Heart left ventricle (tissue), 16 donors: ENCODE results near the gene PANX1. TPM values are rescaled to one million over a fixed set of nuclear protein-coding genes. Genes with fewer than 3 reads are reported as not detected.
"Not testable (repeated sequence)": the region's sequence is repeated elsewhere in the genome, so short reads cannot be mapped to it uniquely, and the experiment has no call there.

ENCODE experiments used
- ATAC-seq, 4 donors: fragments of 200-7000 bp; cut with Tn5 transposase; one replicate each; pipeline ENCODE4 v1.9.1; 2020 to 2022; ENCODE audit warnings: moderate library complexity in 4 of 4, mild to moderate bottlenecking in 3 of 4, moderate number of reproducible peaks in 1 of 4
- DNase-seq, 5 donors: peaks; one replicate each; pipeline ENCODE4 v3.0.0-alpha.2; 2020
- H3K27ac ChIP-seq, 12 donors: fragments of 200-600 bp; sonication (generic) in 4 of 12; one replicate each; pipeline versions ENCODE4 v1.5.0 to v1.8.0; 2016 to 2022; ENCODE audit warnings: mild to moderate bottlenecking in 2 of 12
- H3K27me3 ChIP-seq, 9 donors: fragments of 200-600 bp; sonication (generic) in 2 of 9; one replicate each; pipeline versions ENCODE4 v1.5.1 to v1.8.0; 2016 to 2022; ENCODE audit warnings: mild to moderate bottlenecking in 3 of 9
- H3K36me3 ChIP-seq, 9 donors: fragments of 200-600 bp; sonication (generic) in 2 of 9; one replicate each; pipeline versions ENCODE4 v1.5.0 to v1.8.0; 2018 to 2022; ENCODE audit warnings: mild to moderate bottlenecking in 2 of 9
- H3K4me1 ChIP-seq, 12 donors: fragments of 200-600 bp; sonication (generic) in 4 of 12; one replicate each; pipeline versions ENCODE4 v1.5.0 to v1.8.0; 2016 to 2022; ENCODE audit warnings: mild to moderate bottlenecking in 3 of 12
- H3K4me3 ChIP-seq, 12 donors: fragments of 200-600 bp; sonication (generic) in 4 of 12; one replicate each; pipeline versions ENCODE4 v1.5.0 to v1.8.0; 2017 to 2022; ENCODE audit warnings: mild to moderate bottlenecking in 9 of 12, moderate library complexity in 4 of 12
- H3K9me3 ChIP-seq, 12 donors: fragments of 200-600 bp; sonication (generic) in 4 of 12; one replicate each; pipeline versions ENCODE4 v1.5.0 to v1.8.0; 2016 to 2022; ENCODE audit warnings: mild to moderate bottlenecking in 1 of 12
- CTCF ChIP-seq, 12 donors: fragments of 200-600 bp; sonication (generic) in 4 of 12; IDR thresholded peaks; one replicate each; pipeline versions ENCODE4 v1.5.0 to v1.8.0; 2018 to 2022; ENCODE audit warnings: antibody characterized with exemption in 12 of 12, mild to moderate bottlenecking in 5 of 12
- POLR2A ChIP-seq, 2 donors: fragments of 450-650 bp; IDR thresholded peaks; one replicate each; pipeline ENCODE4 v1.6.1; 2017; ENCODE audit warnings: antibody characterized with exemption in 2 of 2, mild to moderate bottlenecking in 2 of 2, moderate library complexity in 2 of 2
- WGBS, 4 donors: extraction: QIAGEN DNeasy Blood & Tissue Kit in 2 of 4; methylation state at CpG; one replicate each; pipeline versions ENCODE4 v1.1.5 to v1.1.7; 2013 to 2018; 5-methylcytosine and 5-hydroxymethylcytosine counted together
- intact Hi-C, 10 donors: fragments of 100-400 bp; cut with DNase I; formaldehyde crosslinking; loops; one replicate each; pipeline versions ENCODE4 v1.11.1 to v1.14.2; 2022
- polyA plus RNA-seq, 2 donors: library from polyadenylated mRNA; stranded (reverse); fragments of 200-250 nt; gene quantifications; one replicate each; pipeline ENCODE4 v1.2.3, GENCODE V29; 2013
- total RNA-seq, 9 donors: library from RNA; depleted of rRNA in 2 of 9; stranded (reverse); fragments of >200 nt in 2 of 9; fragmentation: NEBNext Ultra II Directional in 3 of 9; extraction: Animal tissue kit (Norgen Biotek cat#: 25700) in 3 of 9; gene quantifications; one replicate each; pipeline versions ENCODE4 v1.1.0 to v1.2.4, GENCODE V29; 2016 to 2023
- donor health status: ischemic (EF 13 %, LVEDD 7.1; RV severe dilation, severe dysfunction).
- donor health status: healthy with polysubstance abuse.
- donor health status: DM: no; HTN: yes; CAD: no.
- donor health status: DM: no; HTN: no; CAD: no.
- donor health status: ischemic (EF 25% LVEDD 6.9; RV normal size, moderate dysfunction).
- donor health status: ischemic (EF 25% LVEDD 5.7; RV mildly dilated, moderate dysfunction).
- donor health status: healthy.
- donor health status: DM: yes; HTN: yes; CAD: no.
- donor health status: ischemic (EF 35%, LVEDD 5.7; RV mildly dilated, moderate dysfunction).
- donor health status: nonischemic (EF 11% LVEDD 7.7; RV severe dilation, severe dysfunction).
- donor health status: DM: yes; HTN: yes; CAD: no.
- donor health status: PGD.
- donor health status: ischemic (EF 29% LVEDD 5.4; RV normal size, mild dysfunction).
- donor health status: nonischemic (EF 23%, LVEDD 6.1; RV moderate dilation, normal function).

The PANX1 gene
- total and polyA plus RNA-seq, 11 donors = 5.8 to 57.5 (median 18.4) TPM

GRCh38 chr11:94111660-94112059 lies 17.0 kb upstream of the PANX1 start:
- no peak for TF ChIP-seq POLR2A (IDR thresholded peaks at IDR 0.05)
- peak in 3 of 5 donors; percentile 30 to 74 (median 39) for DNase-seq
- WGBS, 4 donors = 38 to 50% (median 39%) methylated on average over 3 of the region's 3 CpGs
- Histone ChIP-seq H3K4me3 (no peak overlapping the region), H3K36me3 (no peaks in the 10 kb centered on the region), H3K27me3 (no peaks in the 10 kb centered on the region), H3K27ac (peak overlapping the region in 8 of 12 donors; percentile 1 to 74 (median 31)), H3K9me3 (peaks cover 0 to 16% (median 0%) of the 10 kb centered on the region in 12 donors), H3K4me1 (peaks cover 0 to 23% (median 5%) of the 10 kb centered on the region in 12 donors)
- ATAC-seq = peak; percentile 76 to 88 (median 81)
- intact Hi-C loops = no loop called here

- no peak for TF ChIP-seq CTCF (IDR thresholded peaks at IDR 0.05)
- no peak for TF ChIP-seq POLR2A (IDR thresholded peaks at IDR 0.05)
- Histone ChIP-seq H3K4me3 (no peak overlapping the region), H3K4me1 (peaks cover 0 to 23% (median 3%) of the 10 kb centered on the region in 12 donors), H3K27me3 (no peaks in the 10 kb centered on the region), H3K27ac (peak overlapping the region in 8 of 12 donors; percentile 1 to 74 (median 31)), H3K36me3 (no peaks in the 10 kb centered on the region), H3K9me3 (peaks cover 0 to 16% (median 0%) of the 10 kb centered on the region in 12 donors)
- no peak for DNase-seq
- ATAC-seq = peak; percentile 24 to 66 (median 47)
- intact Hi-C loops = no loop called here
- 44 to 68% (median 48%) methylated on average over 1 of the region's 1 CpG for WGBS, 4 donors
Measured at GRCh38 chr11:94112206-94112953, 16.3 kb upstream of the PANX1 start.

- 81 to 93% (median 88%) methylated on average over 1 of the region's 1 CpG for WGBS, 4 donors
- ATAC-seq = no peak
- no peaks in the 10 kb centered on the region for H3K27me3 ChIP-seq
- no peak overlapping the region for H3K4me3 ChIP-seq
- H3K36me3 ChIP-seq = no peaks in the 10 kb centered on the region
- TF ChIP-seq POLR2A (IDR thresholded peaks at IDR 0.05) = no peak
- no peak for TF ChIP-seq CTCF (IDR thresholded peaks at IDR 0.05)
- no peak overlapping the region for H3K27ac ChIP-seq
- intact Hi-C loops = no loop called here
- no peak for DNase-seq
- H3K9me3 ChIP-seq = no peaks in the 10 kb centered on the region
- peaks cover 0 to 11% (median 3%) of the 10 kb centered on the region in 12 donors for H3K4me1 ChIP-seq
Measured at GRCh38 chr11:94117197-94117574, 11.5 kb upstream of the PANX1 start.

- intact Hi-C loops = no loop called here
- ATAC-seq (no peak), DNase-seq (no peak)
- no peaks in the 10 kb centered on the region for H3K27me3 ChIP-seq
- no peak overlapping the region for H3K4me3 ChIP-seq
- TF ChIP-seq CTCF (IDR thresholded peaks at IDR 0.05) = no peak
- no peaks in the 10 kb centered on the region for H3K36me3 ChIP-seq
- H3K27ac ChIP-seq = no peak overlapping the region
- no peaks in the 10 kb centered on the region for H3K9me3 ChIP-seq
- peaks cover 0 to 4% (median 0%) of the 10 kb centered on the region in 12 donors for H3K4me1 ChIP-seq
Measured at GRCh38 chr11:94117871-94118270, 10.8 kb upstream of the PANX1 start.

- 90 to 93% (median 92%) methylated on average over 6 of the region's 6 CpGs for WGBS, 4 donors
- H3K9me3 ChIP-seq, DNase-seq, H3K36me3 ChIP-seq, H3K4me3 ChIP-seq, H3K4me1 ChIP-seq, H3K27ac ChIP-seq, H3K27me3 ChIP-seq, ATAC-seq: not testable (repeated sequence)
- intact Hi-C loops = loop anchor here in 1 of 10 donors (10.0 kb wide), 1 partner anchor 65 kb away; no protein-coding TSS in a partner anchor
Measured at GRCh38 chr11:94119676-94120075, 9.0 kb upstream of the PANX1 start.

- not testable (repeated sequence) for H3K4me1 ChIP-seq, H3K9me3 ChIP-seq, ATAC-seq, DNase-seq, H3K36me3 ChIP-seq, H3K27ac ChIP-seq, H3K4me3 ChIP-seq, H3K27me3 ChIP-seq
- WGBS, 4 donors = 79 to 86% (median 85%) methylated on average over 2 of the region's 2 CpGs
- intact Hi-C loops = loop anchor here in 1 of 10 donors (10.0 kb wide), 1 partner anchor 64 kb away; no protein-coding TSS in a partner anchor
Measured at GRCh38 chr11:94120516-94120915, 8.1 kb upstream of the PANX1 start.
